ENCODE data around the gene SPHKAP.
"Not testable (repeated sequence)": the region's sequence is repeated elsewhere in the genome, so short reads cannot be mapped to it uniquely, and the experiment has no call there.

SPHKAP gene, protein sequence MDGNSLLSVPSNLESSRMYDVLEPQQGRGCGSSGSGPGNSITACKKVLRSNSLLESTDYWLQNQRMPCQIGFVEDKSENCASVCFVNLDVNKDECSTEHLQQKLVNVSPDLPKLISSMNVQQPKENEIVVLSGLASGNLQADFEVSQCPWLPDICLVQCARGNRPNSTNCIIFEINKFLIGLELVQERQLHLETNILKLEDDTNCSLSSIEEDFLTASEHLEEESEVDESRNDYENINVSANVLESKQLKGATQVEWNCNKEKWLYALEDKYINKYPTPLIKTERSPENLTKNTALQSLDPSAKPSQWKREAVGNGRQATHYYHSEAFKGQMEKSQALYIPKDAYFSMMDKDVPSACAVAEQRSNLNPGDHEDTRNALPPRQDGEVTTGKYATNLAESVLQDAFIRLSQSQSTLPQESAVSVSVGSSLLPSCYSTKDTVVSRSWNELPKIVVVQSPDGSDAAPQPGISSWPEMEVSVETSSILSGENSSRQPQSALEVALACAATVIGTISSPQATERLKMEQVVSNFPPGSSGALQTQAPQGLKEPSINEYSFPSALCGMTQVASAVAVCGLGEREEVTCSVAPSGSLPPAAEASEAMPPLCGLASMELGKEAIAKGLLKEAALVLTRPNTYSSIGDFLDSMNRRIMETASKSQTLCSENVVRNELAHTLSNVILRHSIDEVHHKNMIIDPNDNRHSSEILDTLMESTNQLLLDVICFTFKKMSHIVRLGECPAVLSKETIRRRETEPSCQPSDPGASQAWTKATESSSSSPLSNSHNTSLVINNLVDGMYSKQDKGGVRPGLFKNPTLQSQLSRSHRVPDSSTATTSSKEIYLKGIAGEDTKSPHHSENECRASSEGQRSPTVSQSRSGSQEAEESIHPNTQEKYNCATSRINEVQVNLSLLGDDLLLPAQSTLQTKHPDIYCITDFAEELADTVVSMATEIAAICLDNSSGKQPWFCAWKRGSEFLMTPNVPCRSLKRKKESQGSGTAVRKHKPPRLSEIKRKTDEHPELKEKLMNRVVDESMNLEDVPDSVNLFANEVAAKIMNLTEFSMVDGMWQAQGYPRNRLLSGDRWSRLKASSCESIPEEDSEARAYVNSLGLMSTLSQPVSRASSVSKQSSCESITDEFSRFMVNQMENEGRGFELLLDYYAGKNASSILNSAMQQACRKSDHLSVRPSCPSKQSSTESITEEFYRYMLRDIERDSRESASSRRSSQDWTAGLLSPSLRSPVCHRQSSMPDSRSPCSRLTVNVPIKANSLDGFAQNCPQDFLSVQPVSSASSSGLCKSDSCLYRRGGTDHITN (N-terminal part only)

DNA sequence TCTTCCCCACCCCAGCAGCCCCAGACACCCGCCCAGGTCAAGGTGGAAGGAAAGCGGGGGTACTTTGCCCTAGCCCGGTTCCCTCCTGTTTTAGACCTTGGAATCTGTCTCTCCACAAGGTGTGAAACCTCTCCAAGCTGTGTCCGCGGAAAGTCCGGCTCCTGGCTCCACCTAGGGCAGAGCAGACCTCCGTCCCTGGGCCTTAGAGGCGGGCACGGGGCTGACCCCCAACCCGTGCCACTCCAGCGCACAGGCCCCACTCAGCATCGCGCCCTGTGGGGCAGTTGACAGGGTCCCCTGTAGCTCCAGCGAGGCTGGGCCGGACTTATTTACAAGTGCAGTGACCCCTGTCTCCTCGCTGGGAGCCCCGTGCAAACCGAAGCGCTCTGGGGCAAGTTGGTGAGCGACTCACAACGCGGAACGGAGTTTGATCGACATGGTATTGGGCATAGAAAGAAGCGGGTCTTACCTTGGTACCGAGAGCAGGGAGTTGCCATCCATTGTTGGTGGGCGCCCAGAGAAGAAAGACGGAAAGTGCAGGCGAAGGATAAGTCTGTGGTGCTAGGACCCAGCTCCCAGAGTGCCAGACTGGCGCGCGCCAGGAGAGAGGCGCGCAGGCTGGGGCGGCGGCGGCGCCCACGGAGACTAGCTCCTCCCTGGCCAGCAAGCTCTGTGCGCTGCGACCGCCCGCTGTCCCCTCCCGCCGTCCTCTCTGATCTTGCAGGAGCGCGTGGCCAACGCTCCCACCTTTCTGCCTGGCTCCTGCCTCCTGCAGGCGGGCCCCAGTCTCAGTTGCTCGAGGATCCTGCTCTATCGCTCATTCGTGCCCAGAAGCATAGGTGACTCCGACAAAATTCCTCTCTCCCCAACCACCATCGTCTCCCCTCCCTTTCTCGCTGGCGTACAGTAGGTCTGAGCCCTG is at the start of gene SPHKAP:
SPHKAP (minus strand) TSS at position 590 of the 922 bp plus-strand sequence; CDS start at position 501, 89 bp downstream.
- DNase-seq (ENCODE audit: extremely low read depth in 1 of 2, low read depth in 1 of 2), result no peak

DNA sequence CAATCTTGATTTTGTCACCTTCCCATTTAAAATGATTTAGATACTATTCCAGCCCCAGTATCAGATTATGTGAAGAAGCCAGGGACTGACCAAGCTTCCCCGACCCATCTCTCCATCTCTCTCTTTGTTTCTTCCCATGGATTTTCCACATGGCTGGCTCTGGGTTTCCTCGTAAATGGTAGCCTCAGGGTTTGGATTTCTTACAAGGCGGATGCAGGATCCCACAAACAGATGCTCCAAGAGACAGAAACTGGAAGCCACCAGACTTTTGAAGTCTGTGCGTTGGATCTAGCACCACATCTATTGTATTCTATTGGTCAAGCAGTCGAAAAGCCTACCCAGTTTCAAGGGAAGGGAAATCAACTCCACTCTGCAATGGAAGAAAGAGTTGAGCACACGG is 46.0 kb upstream of the SPHKAP start:
- DNase-seq (ENCODE audit: extremely low read depth in 1 of 2, low read depth in 1 of 2), result no peak

DNA sequence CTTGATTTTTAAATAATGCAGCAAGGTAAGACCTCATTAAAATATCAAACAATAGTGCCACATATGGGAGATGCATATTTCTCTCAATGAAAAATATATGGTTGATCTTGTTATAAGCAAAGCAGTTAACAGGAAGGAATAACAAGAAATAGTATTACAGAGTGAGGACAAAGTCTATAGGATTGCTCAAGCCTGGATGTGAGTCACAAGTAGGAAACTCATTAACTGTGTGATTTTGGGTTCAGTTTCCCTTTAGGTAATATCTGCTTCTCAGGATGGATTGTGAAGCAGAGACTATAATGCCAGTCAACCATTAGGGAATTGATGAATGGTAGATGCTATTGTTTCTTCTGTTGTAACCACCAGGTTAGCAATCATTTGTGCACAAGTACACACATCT is 42.9 kb upstream of the SPHKAP start:
- DNase-seq (ENCODE audit: extremely low read depth in 1 of 2, low read depth in 1 of 2), result no peak

DNA sequence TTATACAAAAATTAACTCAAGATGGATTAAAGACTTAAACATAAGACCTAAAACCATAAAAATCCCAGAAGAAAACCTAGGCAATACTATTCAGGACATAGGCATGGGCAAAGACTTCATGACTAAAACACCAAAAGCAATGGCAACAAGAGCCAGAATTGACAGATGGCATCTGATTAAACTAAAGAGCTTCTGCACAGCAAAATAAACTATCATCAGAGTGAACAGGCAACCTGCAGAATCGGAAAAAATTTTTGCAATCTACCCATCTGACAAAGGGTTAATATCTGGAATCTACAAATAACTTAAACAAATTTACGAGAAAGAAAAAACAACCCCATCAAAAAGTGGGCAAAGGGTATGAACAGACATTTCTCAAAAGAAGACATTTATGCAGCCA is 37.1 kb upstream of the SPHKAP start:
- not testable (repeated sequence) for DNase-seq (ENCODE audit: extremely low read depth in 1 of 2, low read depth in 1 of 2)

DNA sequence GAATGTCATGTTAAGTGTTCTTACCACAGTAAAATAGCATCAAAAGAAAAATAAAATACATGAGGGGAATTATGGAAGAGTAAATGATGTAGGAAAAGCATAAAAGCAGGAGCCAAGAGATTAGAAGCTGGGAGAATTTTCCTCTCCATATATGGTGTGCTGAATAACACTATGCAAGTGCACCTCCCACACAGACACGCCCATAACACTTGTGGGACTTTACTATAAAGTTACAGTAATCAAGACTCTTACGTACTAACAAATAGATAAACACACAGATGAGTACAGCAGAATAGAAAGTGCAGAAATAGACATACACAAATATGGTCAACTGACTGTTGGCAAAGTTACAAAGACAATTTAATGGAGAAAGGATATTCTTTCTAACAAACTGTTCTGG is 16.0 kb upstream of the SPHKAP start:
- no peak for DNase-seq (ENCODE audit: extremely low read depth in 1 of 2, low read depth in 1 of 2)

DNA sequence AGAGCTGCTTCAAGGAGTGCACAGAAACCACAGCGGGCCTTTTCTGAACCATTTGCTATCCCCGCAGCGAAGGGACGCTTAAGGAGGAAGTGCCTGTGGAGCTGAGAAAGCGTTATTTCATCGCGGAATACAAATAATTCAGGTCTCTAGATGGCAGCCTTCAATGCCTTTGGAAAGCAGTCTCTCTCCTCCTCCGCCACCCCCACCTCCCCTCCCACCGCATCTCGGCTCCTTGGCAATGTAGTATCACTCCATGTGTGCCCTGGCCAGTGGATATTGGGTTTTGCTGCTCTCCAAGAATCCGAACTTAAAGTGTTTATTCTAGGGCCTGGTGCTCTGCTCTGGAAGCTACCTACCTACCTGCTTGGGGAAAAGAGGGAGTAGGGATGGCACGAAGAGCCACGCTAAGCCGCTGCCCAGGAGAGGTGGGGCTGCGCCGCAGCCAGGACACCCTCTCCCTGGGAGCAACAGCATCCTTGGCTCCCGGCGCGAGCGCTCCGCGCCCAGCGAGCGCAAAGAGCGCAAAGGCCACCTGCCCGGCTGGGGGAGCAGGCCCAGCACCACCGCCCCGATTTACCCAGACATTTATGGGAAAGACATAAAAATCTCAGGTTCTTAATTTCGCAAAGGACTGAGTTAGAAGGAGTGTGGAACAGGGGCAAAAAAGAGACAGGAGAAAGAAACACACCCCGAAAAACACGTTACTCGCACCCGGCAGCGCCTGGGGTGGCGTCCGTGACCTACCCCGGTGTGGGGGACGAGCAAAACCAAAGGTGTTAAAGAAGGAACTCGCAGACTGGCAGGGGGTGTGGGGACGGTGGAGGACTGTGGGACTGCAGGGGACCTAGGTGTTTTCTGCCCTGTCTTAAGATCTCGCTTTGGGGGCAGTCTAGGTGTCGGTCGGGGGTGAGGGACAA is 1.0 kb downstream of the SPHKAP start:
- no peak for DNase-seq (ENCODE audit: extremely low read depth in 1 of 2, low read depth in 1 of 2)

DNA sequence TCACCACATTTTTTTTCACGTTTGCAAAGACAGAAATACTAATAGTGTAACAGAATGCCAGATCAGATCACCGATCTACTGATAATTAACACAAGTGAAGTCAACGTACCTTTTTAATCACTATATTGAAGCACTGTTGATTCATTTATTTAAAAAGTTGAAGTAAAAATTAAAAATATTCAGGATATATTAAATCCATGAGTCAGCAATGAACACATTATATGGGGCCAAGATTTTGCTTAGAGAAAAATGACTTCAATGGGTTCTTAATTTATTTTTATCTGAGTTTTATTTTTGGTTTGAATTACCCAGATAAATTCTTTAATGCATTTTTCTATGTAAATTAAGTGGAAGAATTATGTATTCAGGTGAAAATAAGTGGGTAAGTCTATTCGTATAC is 14.2 kb downstream of the SPHKAP start:
- no peak for DNase-seq (ENCODE audit: extremely low read depth in 1 of 2, low read depth in 1 of 2)

DNA sequence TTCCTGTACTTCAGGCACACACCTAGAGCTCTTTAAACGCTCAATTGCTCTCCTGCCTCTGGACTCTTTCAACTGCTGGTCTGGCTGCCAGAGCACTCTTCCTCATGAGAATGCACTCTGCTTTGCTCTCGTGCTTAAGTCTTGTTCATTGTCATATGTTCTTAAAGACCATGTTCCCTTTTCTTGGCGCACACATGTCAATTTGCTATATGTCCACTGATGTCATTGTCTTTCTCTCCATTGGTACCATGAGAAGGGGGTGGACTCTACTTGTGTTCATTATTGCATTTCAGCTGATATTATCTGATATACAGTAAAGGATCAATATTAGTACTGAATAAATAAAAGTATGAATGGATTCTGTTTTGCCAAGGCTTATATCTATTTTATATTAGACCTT is 16.8 kb downstream of the SPHKAP start:
- DNase-seq (ENCODE audit: extremely low read depth in 1 of 2, low read depth in 1 of 2), result no peak

DNA sequence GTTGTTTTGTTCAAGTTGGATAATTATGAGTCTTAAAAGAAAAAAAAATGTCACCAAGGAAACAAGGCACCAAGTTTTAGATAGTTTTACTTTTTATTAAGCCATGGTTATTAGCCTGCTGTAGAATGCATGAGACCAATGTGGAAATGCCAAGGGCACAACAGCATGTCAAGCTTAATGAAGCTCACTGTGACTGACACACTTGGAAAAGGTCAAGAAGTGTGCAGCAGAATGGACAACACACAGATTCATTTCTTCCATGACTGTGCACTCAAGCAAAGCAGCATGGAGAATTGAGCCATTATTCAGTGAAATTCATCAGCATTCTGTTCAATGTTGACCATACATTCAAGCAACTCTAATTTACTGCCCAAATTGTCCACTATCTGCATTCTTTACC is 23.6 kb downstream of the SPHKAP start:
- no peak for DNase-seq (ENCODE audit: extremely low read depth in 1 of 2, low read depth in 1 of 2)

DNA sequence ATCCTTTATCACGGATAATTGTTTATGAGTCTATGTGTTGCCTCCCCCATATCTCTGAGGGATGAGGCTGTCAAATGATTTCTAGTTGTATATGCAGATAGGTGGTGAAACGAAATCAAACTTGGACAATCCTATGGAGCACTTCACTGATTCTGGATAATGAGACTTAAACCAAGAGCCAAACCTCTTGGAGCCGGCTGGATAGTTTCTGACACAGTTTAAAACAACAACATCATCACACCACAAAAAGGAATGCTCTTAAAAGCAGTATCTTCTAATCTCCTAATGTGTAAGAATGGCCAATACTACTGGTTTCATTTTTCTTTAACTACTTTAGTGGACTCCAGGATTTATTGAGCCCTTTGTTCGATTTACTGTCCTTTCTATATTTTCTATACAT is 36.5 kb downstream of the SPHKAP start:
- DNase-seq (ENCODE audit: extremely low read depth in 1 of 2, low read depth in 1 of 2), result no peak

DNA sequence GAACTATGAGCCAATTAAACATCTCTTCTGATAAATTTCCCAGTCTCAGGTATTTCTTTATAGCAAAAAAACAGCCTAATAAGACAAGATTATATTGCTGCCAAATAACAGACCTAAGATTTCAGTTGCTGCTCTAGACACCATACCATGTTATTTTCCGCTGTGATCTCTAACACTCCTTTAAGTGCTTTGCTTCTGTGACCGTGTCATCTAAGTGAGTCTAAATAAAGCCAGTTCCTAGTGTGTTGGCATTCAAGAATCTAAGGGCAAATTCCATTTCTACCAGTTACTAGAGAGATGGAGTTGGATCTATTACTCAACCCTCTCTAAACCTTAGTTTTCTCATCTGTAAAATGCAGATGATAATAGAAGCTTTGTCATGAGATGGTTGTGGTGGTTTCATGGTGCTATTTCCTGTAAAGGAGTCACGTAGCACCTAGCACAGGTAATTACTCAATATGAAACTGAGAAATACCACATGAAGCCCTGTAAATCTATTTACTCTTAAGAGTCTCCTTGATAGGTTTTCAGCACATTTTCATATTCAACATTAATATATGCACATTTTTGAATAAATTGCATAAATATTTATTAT is 40.5 kb downstream of the SPHKAP start:
- no peak for DNase-seq (ENCODE audit: extremely low read depth in 1 of 2, low read depth in 1 of 2)

DNA sequence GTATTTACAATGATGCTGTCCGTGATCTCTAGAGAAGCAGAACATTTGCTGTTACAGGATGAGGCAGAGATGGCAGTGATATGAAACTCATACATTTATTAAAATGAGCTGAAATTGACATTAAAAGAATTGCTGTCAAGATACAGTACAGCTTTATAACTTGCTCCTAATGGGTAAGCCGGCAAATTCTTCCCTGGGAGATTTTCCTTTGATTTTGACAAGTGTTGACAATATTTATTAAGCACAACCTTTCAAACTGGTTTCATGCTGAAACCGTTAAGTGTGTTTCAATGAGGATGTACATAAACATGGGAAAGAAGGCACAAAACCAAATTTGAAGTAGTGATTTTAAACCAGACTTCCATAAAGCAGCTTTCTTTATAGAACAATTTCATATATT is 45.5 kb downstream of the SPHKAP start:
- DNase-seq (ENCODE audit: extremely low read depth in 1 of 2, low read depth in 1 of 2), result no peak

DNA sequence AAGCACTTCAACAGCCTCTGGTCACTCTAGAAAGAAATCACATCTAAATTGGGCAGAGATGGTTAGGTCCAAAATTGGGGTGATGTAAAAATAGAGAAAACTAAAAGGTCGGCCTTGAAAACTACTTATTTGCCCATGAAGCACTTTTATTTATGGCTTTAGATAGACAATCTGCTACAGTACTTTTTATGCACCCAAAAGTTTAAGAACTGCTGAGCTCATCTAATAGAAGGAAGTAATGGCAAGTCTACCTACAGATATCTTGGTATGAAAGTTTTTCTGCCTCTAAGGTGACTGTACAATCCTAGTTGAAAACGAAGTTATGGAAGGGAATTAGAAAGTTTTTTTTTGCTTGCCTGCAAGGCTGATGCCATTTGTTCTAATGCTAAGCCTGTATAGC is 46.2 kb downstream of the SPHKAP start:
- no peak for DNase-seq (ENCODE audit: extremely low read depth in 1 of 2, low read depth in 1 of 2)

DNA sequence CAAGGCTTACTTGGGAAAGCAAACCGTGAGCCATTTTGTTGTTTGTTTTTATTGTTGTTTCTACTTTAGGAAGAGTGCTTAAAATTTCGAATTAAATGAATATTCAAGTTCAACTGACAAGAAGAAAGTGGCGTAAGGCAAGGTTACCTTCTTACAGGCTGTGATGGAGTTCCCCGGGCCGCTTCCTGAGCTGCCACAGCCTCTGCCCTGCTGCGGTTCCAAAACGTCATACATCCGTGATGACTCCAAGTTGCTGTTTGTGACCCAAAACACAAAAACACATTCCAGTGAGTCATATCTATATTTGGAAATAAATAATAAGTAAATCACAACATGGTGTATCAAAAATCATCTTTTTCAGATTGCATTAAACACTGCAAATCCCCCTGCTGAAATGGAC is 49.7 kb downstream of the SPHKAP start:
- DNase-seq (ENCODE audit: extremely low read depth in 1 of 2, low read depth in 1 of 2), result no peak

DNA sequence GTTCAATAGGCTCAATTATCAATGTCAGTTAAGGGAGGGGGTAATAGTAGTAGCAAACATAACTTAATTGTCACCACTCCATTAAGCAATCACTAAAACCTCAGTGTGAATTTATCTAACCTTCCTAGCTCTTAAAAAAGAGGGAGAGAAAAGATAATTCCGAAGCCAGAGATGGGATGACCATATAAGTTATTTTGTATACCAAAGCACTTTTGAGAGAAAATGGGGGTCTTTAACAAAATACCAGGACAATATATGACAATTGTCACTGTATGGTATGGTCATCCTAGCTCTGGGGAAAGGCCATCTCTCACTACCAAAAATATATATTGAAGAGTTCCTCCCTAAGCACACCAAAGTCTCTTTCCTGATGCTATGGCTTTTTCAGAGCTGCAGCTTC is 55.1 kb downstream of the SPHKAP start:
- no peak for DNase-seq (ENCODE audit: extremely low read depth in 1 of 2, low read depth in 1 of 2)

DNA sequence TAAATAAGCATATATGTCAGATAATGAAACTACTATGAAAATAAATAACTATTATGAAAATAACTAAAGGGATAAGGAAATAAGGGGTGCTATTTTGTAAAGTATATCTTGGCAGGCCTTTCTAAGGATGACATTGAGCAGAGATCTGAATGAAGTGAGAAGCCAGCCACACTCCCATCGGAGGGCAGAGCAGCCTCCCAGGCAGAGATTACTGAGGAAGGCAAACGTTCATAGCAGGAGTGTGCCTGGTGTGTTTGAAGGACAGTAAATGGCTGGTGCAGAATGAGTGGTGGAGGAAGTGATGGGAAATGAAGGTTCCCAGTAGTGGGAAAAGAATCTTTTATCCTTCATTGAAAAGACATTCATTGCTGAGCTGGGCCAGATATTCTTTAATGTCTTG is 62.5 kb downstream of the SPHKAP start:
- no peak for DNase-seq (ENCODE audit: extremely low read depth in 1 of 2, low read depth in 1 of 2)

DNA sequence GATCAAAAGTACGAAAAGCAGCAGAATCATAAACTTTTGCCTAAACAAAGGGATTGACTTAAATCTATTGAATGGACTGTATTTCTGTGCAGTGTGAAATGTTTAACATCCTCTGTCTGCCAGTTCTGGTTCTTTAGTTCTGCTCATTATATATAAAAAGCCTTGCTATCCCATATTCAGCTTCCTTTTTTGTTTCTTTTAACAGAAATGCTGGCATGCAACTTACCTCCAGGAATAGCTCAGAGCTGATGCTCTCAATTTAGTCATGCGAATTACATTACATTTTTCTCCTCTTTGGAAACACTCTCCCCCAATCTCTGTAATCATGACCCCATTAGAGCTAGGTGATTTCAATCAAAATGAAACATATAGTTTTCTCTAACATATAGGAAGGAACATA is 73.6 kb downstream of the SPHKAP start:
- DNase-seq (ENCODE audit: extremely low read depth in 1 of 2, low read depth in 1 of 2), result no peak

DNA sequence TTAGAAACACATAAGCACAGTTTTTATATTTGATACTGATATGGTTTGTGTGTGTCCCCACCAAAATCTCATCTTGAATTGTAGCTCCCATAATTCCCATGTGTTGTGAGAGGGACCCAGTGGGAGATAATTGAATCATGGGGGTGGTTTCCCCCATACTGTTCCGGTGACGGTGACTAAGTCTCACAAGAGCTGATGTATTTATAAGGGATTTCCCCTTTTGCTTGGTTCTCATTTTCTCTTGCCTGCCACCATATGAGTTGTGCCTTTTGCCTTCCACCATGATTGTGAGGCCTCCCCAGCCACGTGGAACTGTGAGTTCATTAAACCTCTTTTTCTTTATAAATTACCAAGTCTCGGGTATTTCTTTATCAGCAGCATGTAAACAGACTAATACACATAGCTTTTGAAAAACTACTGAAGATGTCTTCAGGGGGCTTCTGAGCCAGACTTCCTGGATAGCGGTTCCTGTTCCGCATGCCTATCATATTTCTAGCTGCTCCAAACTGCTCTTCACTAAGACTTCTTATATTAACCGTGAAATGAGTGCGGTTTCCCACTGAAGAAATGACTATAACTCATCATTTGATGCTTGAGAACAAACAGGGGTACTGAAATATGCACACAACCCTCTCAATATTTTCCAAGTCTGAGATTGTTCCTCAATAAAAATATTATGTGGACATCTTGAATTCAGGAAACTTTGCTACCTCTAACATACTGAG is 75.8 kb downstream of the SPHKAP start:
- no peak for DNase-seq (ENCODE audit: extremely low read depth in 1 of 2, low read depth in 1 of 2)
